GM12878 (cell line): ENCODE results near the gene IL22RA2. TPM values are rescaled to one million over a fixed set of nuclear protein-coding genes. Genes with fewer than 3 reads are reported as not detected.

Experiments
- ATAC-seq: fragments of 200-7000 bp; cut with Tn5 transposase; 3 replicates; pipeline ENCODE4 v1.9.1; 2020; ENCODE audit warnings: mild to moderate bottlenecking, moderate library complexity
- BruUV-seq: library from RNA; stranded (reverse); fragments of 400-500 nt; replicated peaks from 2 replicates; lab custom pipeline; 2021; lab: Mats Ljungman, UMichigan
- CTCF ChIA-PET: fragments of 300-600 bp; sonication (Branson Sonifier 250); formaldehyde crosslinking; extraction: SDS; loops from one replicate; lab custom pipeline; 2021; ENCODE audit warnings: inconsistent platforms; lab: Yijun Ruan, JAX
- POLR2A ChIA-PET: fragments of 350-600 bp; formaldehyde crosslinking; extraction: SDS; loops from one replicate; lab custom pipeline; 2021; ENCODE audit warnings: inconsistent platforms; lab: Charles Lee
- RAD21 ChIA-PET: fragments of 300-600 bp; sonication (Branson Sonifier 250); formaldehyde crosslinking; loops from one replicate; lab custom pipeline; 2023; ENCODE audit warnings: antibody characterized with exemption; ENCODE audit not compliant: unreplicated experiment; lab: Charles Lee
- SMC1A ChIA-PET: fragments of 300-600 bp; sonication (Branson Sonifier 250); formaldehyde crosslinking; loops from one replicate; lab custom pipeline; 2023; ENCODE audit not compliant: unreplicated experiment, uncharacterized antibody; lab: Charles Lee
- DNase-seq: peaks from one replicate; pipeline ENCODE4 v3.0.0-alpha.2; 2011; ENCODE audit warnings: low read depth, low spot score
- FAIRE-seq: peaks from 3 replicates; lab custom pipeline; 2011; peaks lifted over from hg19 to GRCh38; lab: Jason Lieb, UNC
- H2AFZ ChIP-seq: 2 replicates; pipeline ENCODE4 v1.6.0; 2011; ENCODE audit warnings: low read depth, low read length, control low read depth; ENCODE audit not compliant: control insufficient read depth
- H3K27ac ChIP-seq: 2 replicates; pipeline ENCODE4 v1.5.1; 2011; ENCODE audit warnings: control low read depth; ENCODE audit not compliant: control insufficient read depth, insufficient read depth
- H3K27me3 ChIP-seq, 2 experiments: replicated peaks in 1 of 2; 2 replicates each; pipeline versions ENCODE4 v1.6.0 to v1.6.1; 2011; ENCODE audit warnings: low read length in 1 of 2; ENCODE audit not compliant: control insufficient read depth in 2 of 2, insufficient read depth in 2 of 2
- H3K36me3 ChIP-seq, 2 experiments: 2 replicates each; pipeline ENCODE4 v1.5.1; 2011; ENCODE audit warnings: low read length in 1 of 2; ENCODE audit not compliant: control insufficient read depth in 2 of 2, insufficient read depth in 2 of 2
- H3K4me1 ChIP-seq: 2 replicates; pipeline ENCODE4 v1.6.1; 2011; ENCODE audit warnings: mild to moderate bottlenecking, low read length, moderate library complexity, mixed read lengths; ENCODE audit not compliant: control insufficient read depth, insufficient read depth
- H3K4me2 ChIP-seq: 2 replicates; pipeline ENCODE4 v1.6.0; 2011; ENCODE audit warnings: control low read depth; ENCODE audit not compliant: control insufficient read depth, insufficient read depth
- H3K4me3 ChIP-seq: fragments of 200-600 bp; sonication (generic); 2 replicates; pipeline ENCODE4 v1.5.1; 2016
- H3K79me2 ChIP-seq: 2 replicates; pipeline ENCODE4 v1.6.0; 2011; ENCODE audit warnings: low read length; ENCODE audit not compliant: control insufficient read depth, insufficient read depth
- H3K9ac ChIP-seq: 2 replicates; pipeline ENCODE4 v1.8.0; 2011; ENCODE audit warnings: low read length, control low read depth, mixed read lengths; ENCODE audit not compliant: control insufficient read depth, insufficient read depth
- H3K9me3 ChIP-seq: replicated peaks from 3 replicates; pipeline ENCODE4 v1.5.1; 2011; ENCODE audit warnings: mild to moderate bottlenecking, low read length; ENCODE audit not compliant: control insufficient read depth, insufficient read depth
- H4K20me1 ChIP-seq: 2 replicates; pipeline ENCODE4 v1.6.0; 2011; ENCODE audit not compliant: control insufficient read depth, insufficient read depth
- ASH2L ChIP-seq: fragments of 300-600, 200-600 bp; sonication (generic); IDR thresholded peaks from 2 replicates; pipeline ENCODE4 v1.6.1; 2017; ENCODE audit warnings: low read depth, mild to moderate bottlenecking, borderline replicate concordance
- EZH2 ChIP-seq: IDR thresholded peaks from 2 replicates; pipeline ENCODE4 v1.6.1; 2012; ENCODE audit warnings: low read depth, mild to moderate bottlenecking, control low read depth, inconsistent platforms, low read length, borderline replicate concordance; ENCODE audit not compliant: control insufficient read depth
- FOXM1 ChIP-seq: IDR thresholded peaks from 2 replicates; pipeline ENCODE4 v1.6.1; 2012; ENCODE audit warnings: low read depth, mild to moderate bottlenecking, inconsistent platforms, low read length, moderate library complexity
- MEF2B ChIP-seq: fragments of 450-650 bp; IDR thresholded peaks from 2 replicates; pipeline ENCODE4 v1.6.1; 2018; ENCODE audit warnings: mild to moderate bottlenecking, moderate library complexity; ENCODE audit not compliant: partially characterized antibody, poor library complexity, severe bottlenecking
- NFIC ChIP-seq: IDR thresholded peaks from 2 replicates; pipeline ENCODE4 v1.6.1; 2012; ENCODE audit warnings: low read depth, mild to moderate bottlenecking, inconsistent platforms, low read length, moderate library complexity
- RAD21 ChIP-seq: IDR thresholded peaks from 2 replicates; pipeline ENCODE4 v1.6.1; 2011; ENCODE audit warnings: mild to moderate bottlenecking, low read depth, low read length, moderate library complexity; ENCODE audit not compliant: insufficient read depth
- RFX5 ChIP-seq: IDR thresholded peaks from 2 replicates; pipeline ENCODE4 v1.6.1; 2011; ENCODE audit warnings: low read depth, low read length, improper control_type of control experiment
- RUNX3 ChIP-seq: IDR thresholded peaks from 2 replicates; pipeline ENCODE4 v1.6.1; 2012; ENCODE audit warnings: low read length, inconsistent platforms
- SMC3 ChIP-seq: IDR thresholded peaks from 2 replicates; pipeline ENCODE4 v1.6.1; 2011; ENCODE audit warnings: low read length, improper control_type of control experiment, borderline replicate concordance
- SUPT20H ChIP-seq: IDR thresholded peaks from 2 replicates; pipeline ENCODE4 v1.6.1; 2011; ENCODE audit warnings: low read depth, mild to moderate bottlenecking, low read length, moderate library complexity, borderline replicate concordance; ENCODE audit not compliant: control insufficient read depth
- SUZ12 ChIP-seq: fragments of 200-600 bp; sonication (generic); IDR thresholded peaks from one replicate; pipeline ENCODE4 v1.6.1; 2018; ENCODE audit warnings: antibody characterized with exemption, mild to moderate bottlenecking; ENCODE audit not compliant: unreplicated experiment
- TCF7 ChIP-seq: IDR thresholded peaks from 2 replicates; pipeline ENCODE4 v1.6.1; 2014; ENCODE audit warnings: antibody characterized with exemption, borderline replicate concordance
- YY1 ChIP-seq: IDR thresholded peaks from 2 replicates; pipeline ENCODE4 v1.6.1; 2011; ENCODE audit warnings: low read depth, mild to moderate bottlenecking, low read length
- ZNF207 ChIP-seq: fragments of 450-650 bp; IDR thresholded peaks from 2 replicates; pipeline ENCODE4 v1.6.1; 2014; ENCODE audit warnings: antibody characterized with exemption, mild to moderate bottlenecking, borderline replicate concordance
- ZNF622 ChIP-seq: fragments of 450-650 bp; IDR thresholded peaks from 2 replicates; pipeline ENCODE4 v1.6.1; 2017; ENCODE audit warnings: mild to moderate bottlenecking, inconsistent platforms
- WGBS: methylation state at CpG from one replicate; pipeline ENCODE4 v1.1.6; 2016; ENCODE audit warnings: low lambda C conversion rate; ENCODE audit not compliant: insufficient replicate concordance, insufficient coverage; ENCODE audit errors: missing lambda C conversion rate; 5-methylcytosine and 5-hydroxymethylcytosine counted together
- in situ Hi-C: fragments of 300-500 bp; cut with MboI; formaldehyde crosslinking; loops from 9 replicates; pipeline ENCODE4 v1.14.3; 2018; ENCODE audit warnings: mixed read lengths
- intact Hi-C: fragments of 100-400 bp; cut with micrococcal nuclease; formaldehyde crosslinking; loops from one replicate; pipeline ENCODE4 v1.14.2; 2022; ENCODE audit not compliant: unreplicated experiment
- polyA plus RNA-seq, 11 experiments: library from polyadenylated mRNA; depleted of rRNA in 4 of 11; unstranded in 6 of 11; stranded (reverse) in 5 of 11; fragments of >200 nt; fragmentation: Nextera tagmentation in 4 of 11; fragmentation: Illumina TruSeq in 1 of 11; extraction: Ambion mirVana in 4 of 11; extraction: Trizol in 1 of 11; gene quantifications; 1 replicate in 1 of 11; 2 replicates in 10 of 11; pipeline versions ENCODE4 v1.2.1 to v1.2.3, GENCODE V29; 2011 to 2016; ENCODE audit warnings: inconsistent platforms in 2 of 11, missing spikeins in 2 of 11, low read depth in 1 of 11
- total RNA-seq, 4 experiments: library from RNA; depleted of rRNA in 3 of 4; stranded (reverse); fragments of >200 nt in 3 of 4; fragmentation: Illumina TruSeq in 1 of 4; extraction: Trizol in 1 of 4; gene quantifications; 2 replicates each; pipeline versions ENCODE4 v1.2.1 to v1.2.3, GENCODE V29; 2013 to 2021
- TF ChIP-seq, protein P1 (sequence below), 3 experiments: IDR thresholded peaks in 2 of 3; conservative IDR thresholded peaks in 1 of 3; 2 replicates each; pipeline ENCODE4 v1.5.1; 2011; ENCODE audit warnings: low read depth in 3 of 3, low read length in 3 of 3, mild to moderate bottlenecking in 3 of 3, control low read depth in 2 of 3, moderate library complexity in 2 of 3, inconsistent platforms in 1 of 3, mixed read lengths in 1 of 3; ENCODE audit not compliant: control insufficient read depth in 2 of 3, insufficient read depth in 1 of 3; ENCODE audit errors: extremely low read depth in 1 of 3

The IL22RA2 gene
- total and polyA plus RNA-seq, 10 of the 15 experiments (the other 5 are each of a cell fraction or from before 2014, with no cell fraction given), result 0.05 to 0.22 (median 0.09) TPM; not detected in 3

DNA sequence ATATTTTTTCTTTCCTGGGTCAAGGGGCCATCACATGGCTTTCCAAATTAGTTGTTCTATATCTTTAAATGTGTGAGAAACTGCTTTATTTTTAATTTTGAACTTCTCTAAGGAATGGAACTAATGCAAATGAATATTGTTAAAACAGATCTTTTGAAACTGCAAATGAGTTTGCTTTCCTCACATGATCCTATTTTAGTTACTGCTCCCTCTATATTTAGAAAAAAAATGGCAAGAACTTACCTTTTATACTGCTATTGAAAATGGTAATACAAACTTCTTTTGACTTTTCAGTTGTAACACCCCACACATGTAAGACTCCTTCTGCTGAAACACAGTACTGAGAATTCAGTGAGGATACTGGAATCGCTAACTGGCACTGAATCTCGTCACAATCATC lies 29.8 kb upstream of the IL22RA2 start (continued):
- TF ChIP-seq SUZ12 (no peak), ZNF207 (no peak), MEF2B (peak; percentile 60), EZH2 (no peak), SUPT20H (no peak), TCF7 (no peak), ZNF622 (no peak)
- TF ChIP-seq, all 136 proteins: peak for 4

DNA sequence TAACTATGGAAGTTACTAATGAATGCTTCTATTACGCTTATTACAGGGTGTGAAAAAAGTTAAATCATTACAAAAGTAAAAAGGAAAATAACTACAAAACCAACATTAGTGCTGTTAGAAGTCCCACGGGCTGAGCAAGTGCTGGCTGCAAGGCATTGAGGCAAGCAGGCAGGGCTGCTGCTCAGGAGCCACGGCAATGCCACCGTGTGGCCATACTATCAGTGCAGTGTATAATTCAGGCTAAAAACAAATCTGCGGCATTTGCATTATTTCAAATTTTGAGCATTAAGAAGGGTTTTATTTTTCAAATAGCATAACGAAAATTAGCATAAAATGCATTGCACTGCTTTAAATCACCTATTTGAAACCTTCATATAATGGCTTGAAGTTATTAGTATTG lies 28.6 kb upstream of the IL22RA2 start:
- H3K4me2 ChIP-seq, result no peak overlapping the region
- CTCF ChIA-PET, result interaction anchor here (0.7 to 0.8 kb wide), 2 partner anchors 13 to 36 kb away, joined by 3 to 4 read pairs; no protein-coding TSS in a partner anchor
- peaks cover 18% of the 10 kb centered on the region for H3K79me2 ChIP-seq
- WGBS, result 9% methylated on average over 6 of the region's 6 CpGs
- H3K4me1 ChIP-seq, result peaks cover 18% of the 10 kb centered on the region; the same call in 1 of the 2 replicates
- no peak overlapping the region for H3K27ac ChIP-seq
- H3K27me3 ChIP-seq, result no peaks in the 10 kb centered on the region
- ATAC-seq (peak; percentile 49), DNase-seq (no peak), FAIRE-seq (no peak)
- SMC1A ChIA-PET, result interaction anchor here (1.1 to 1.8 kb wide), 6 partner anchors 11 to 45 kb away, joined by 3 to 11 read pairs (median 4); partner anchors contain the start of gene IL22RA2
- no TSS peak for BruUV-seq
- H3K9me3 ChIP-seq, result peaks cover 13% of the 10 kb centered on the region
- no peaks in the 10 kb centered on the region for H4K20me1 ChIP-seq
- peaks cover 5 to 49% of the 10 kb centered on the region in 2 experiments for H3K36me3 ChIP-seq
- POLR2A ChIA-PET, result no interaction called here
- RAD21 ChIA-PET, result no interaction called here
- no peak overlapping the region for H3K9ac ChIP-seq
- no peak overlapping the region for H3K4me3 ChIP-seq
- in situ Hi-C loops (no loop called here), intact Hi-C loops (no loop called here)
- TF ChIP-seq RFX5 (no peak), FOXM1 (peak; percentile 26; the same call in 1 of the 2 replicates), ZNF622 (no peak), NFIC (0 out of 2 replicates have a peak, but pooled peaks have one; percentile 33), RUNX3 (peak; percentile 41; the same call in 1 of the 2 replicates), ASH2L (no peak), YY1 (peak; percentile 63; the same call in 1 of the 2 replicates), RAD21 (peak; percentile 85), SMC3 (peak; percentile 46; the same call in 1 of the 2 replicates)
- TF ChIP-seq, protein P1, sequence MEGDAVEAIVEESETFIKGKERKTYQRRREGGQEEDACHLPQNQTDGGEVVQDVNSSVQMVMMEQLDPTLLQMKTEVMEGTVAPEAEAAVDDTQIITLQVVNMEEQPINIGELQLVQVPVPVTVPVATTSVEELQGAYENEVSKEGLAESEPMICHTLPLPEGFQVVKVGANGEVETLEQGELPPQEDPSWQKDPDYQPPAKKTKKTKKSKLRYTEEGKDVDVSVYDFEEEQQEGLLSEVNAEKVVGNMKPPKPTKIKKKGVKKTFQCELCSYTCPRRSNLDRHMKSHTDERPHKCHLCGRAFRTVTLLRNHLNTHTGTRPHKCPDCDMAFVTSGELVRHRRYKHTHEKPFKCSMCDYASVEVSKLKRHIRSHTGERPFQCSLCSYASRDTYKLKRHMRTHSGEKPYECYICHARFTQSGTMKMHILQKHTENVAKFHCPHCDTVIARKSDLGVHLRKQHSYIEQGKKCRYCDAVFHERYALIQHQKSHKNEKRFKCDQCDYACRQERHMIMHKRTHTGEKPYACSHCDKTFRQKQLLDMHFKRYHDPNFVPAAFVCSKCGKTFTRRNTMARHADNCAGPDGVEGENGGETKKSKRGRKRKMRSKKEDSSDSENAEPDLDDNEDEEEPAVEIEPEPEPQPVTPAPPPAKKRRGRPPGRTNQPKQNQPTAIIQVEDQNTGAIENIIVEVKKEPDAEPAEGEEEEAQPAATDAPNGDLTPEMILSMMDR (IDR thresholded peaks at IDR 0.05 in 2 of 3, conservative IDR thresholded peaks at IDR 0.05 in 1 of 3; ENCODE audit: control insufficient read depth in 2 of 3, extremely low read depth in 1 of 3, insufficient read depth in 1 of 3, low read depth in 3 of 3, low read length in 3 of 3), result peak; percentile 1 to 62 (median 28); a peak in 5 of 6 replicates
- no peak overlapping the region for H2AFZ ChIP-seq
